Middle frontal gyrus (tissue), 1 donor: ENCODE measurements around the gene TTC29.
"Not testable (repeated sequence)": the region's sequence is repeated elsewhere in the genome, so short reads cannot be mapped to it uniquely, and the experiment has no call there.

Source experiments
- DNase-seq: peaks from one replicate; pipeline ENCODE4 v3.0.0-alpha.2; 2015; ENCODE audit warnings: low spot score; ENCODE audit errors: extremely low spot score

TTC29 gene

GRCh38 chr4:146709956-146710355, 235.7 kb downstream of the TTC29 start:
- no peak for DNase-seq

- no peak for DNase-seq
These were observed 245.8 kb downstream of the TTC29 start for GRCh38 chr4:146699910-146700309.

- no peak for DNase-seq
These were observed 270.7 kb downstream of the TTC29 start for GRCh38 chr4:146674829-146675570.

GRCh38 chr4:146663968-146664311, 281.7 kb downstream of the TTC29 start:
- not testable (repeated sequence) for DNase-seq

DNA sequence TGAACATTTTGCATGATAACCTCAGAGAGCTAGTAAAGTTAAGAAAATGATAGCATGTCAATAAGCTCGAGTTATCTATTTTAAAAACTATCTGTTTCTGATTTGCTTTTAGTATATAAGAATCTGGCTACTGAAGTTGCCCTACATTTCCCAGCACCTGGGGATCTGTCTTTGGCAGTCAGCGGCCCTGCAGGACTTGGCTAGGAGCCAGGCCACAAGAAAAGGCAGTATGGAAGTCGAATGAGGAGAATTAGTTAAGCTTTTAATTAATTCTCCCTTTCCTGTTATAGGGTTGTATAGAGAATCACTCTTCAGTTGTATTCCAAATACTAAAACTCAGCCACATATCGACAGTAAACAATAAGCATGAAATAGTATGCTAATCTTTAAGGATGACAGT, 284.3 kb downstream of the TTC29 start:
- DNase-seq: no peak
